Cardiac muscle cell (in vitro differentiated cells and primary cell): ENCODE measurements around the gene NEUROG3. TPM values are rescaled to one million over a fixed set of nuclear protein-coding genes. Genes with fewer than 3 reads are reported as not detected.

Source experiments
- DNase-seq, 2 donors: peaks; one replicate each; pipeline versions ENCODE4 v3.0.0 to v3.0.0-alpha.2; 2010 to 2017; ENCODE audit warnings: low read depth in 1 of 2, low spot score in 1 of 2
- H3K27ac ChIP-seq: fragments of 200-600 bp; sonication (generic); 2 replicates; pipeline ENCODE4 v1.5.1; 2016
- H3K27me3 ChIP-seq: fragments of 200-600 bp; sonication (generic); 2 replicates; pipeline ENCODE4 v1.6.0; 2016; ENCODE audit warnings: control low read depth
- H3K36me3 ChIP-seq: fragments of 200-600 bp; sonication (generic); 2 replicates; pipeline ENCODE4 v1.5.1; 2016; ENCODE audit warnings: control low read depth
- H3K4me1 ChIP-seq: fragments of 200-600 bp; sonication (generic); 2 replicates; pipeline ENCODE4 v1.8.1; 2017; ENCODE audit warnings: low read depth, mild to moderate bottlenecking, mixed run types
- H3K4me3 ChIP-seq: fragments of 200-600 bp; sonication (generic); 2 replicates; pipeline ENCODE4 v1.5.1; 2016; ENCODE audit warnings: mild to moderate bottlenecking
- H3K9me3 ChIP-seq: fragments of 200-600 bp; sonication (generic); 2 replicates; pipeline ENCODE4 v1.5.1; 2017; ENCODE audit warnings: low read depth, mild to moderate bottlenecking, control low read depth
- CTCF ChIP-seq: IDR thresholded peaks from 2 replicates; pipeline ENCODE4 v1.5.1; 2012; ENCODE audit warnings: low read depth, mild to moderate bottlenecking, low read length
- polyA plus RNA-seq: library from polyadenylated mRNA; unstranded; fragments of >200 nt; fragmentation: Nextera tagmentation; extraction: Ambion mirVana; gene quantifications from 2 replicates; pipeline ENCODE4 v1.2.1, GENCODE V29; 2016
- total RNA-seq: library from RNA; depleted of rRNA; stranded (reverse); fragments of >200 nt; gene quantifications from 2 replicates; pipeline ENCODE4 v1.2.3, GENCODE V29; 2016

Gene NEUROG3
- total and polyA plus RNA-seq, 2 experiments from 2014 or later, result not detected

GRCh38 chr10:69584624-69585023 is 11.4 kb upstream of the NEUROG3 start:
- Histone ChIP-seq H3K4me1 (no peaks in the 10 kb centered on the region), H3K4me3 (no peak overlapping the region), H3K9me3 (no peaks in the 10 kb centered on the region), H3K27ac (no peak overlapping the region), H3K27me3 (peaks cover 94% of the 10 kb centered on the region), H3K36me3 (no peaks in the 10 kb centered on the region)
- DNase-seq, result no peak
- no peak for TF ChIP-seq CTCF

- Histone ChIP-seq H3K4me1 (no peaks in the 10 kb centered on the region), H3K36me3 (no peaks in the 10 kb centered on the region), H3K27me3 (peaks cover 100% of the 10 kb centered on the region), H3K27ac (no peak overlapping the region), H3K4me3 (no peak overlapping the region), H3K9me3 (no peaks in the 10 kb centered on the region)
- no peak for DNase-seq
- no peak for TF ChIP-seq CTCF
Observed at GRCh38 chr10:69583106-69583505, 9.9 kb upstream of the NEUROG3 start.

GRCh38 chr10:69580435-69580834 is 7.2 kb upstream of the NEUROG3 start:
- H3K36me3 ChIP-seq, result no peaks in the 10 kb centered on the region
- H3K27ac ChIP-seq, result no peak overlapping the region

GRCh38 chr10:69579464-69580060 is 6.3 kb upstream of the NEUROG3 start:
- TF ChIP-seq CTCF, result no peak
- Histone ChIP-seq H3K4me1 (no peaks in the 10 kb centered on the region), H3K27me3 (peaks cover 100% of the 10 kb centered on the region), H3K27ac (no peak overlapping the region), H3K4me3 (no peak overlapping the region), H3K36me3 (no peaks in the 10 kb centered on the region), H3K9me3 (no peaks in the 10 kb centered on the region)
- DNase-seq, result no peak

More at GRCh38 chr10:69580435-69580834, 7.2 kb upstream of the NEUROG3 start:
- DNase-seq, result no peak
- Histone ChIP-seq H3K4me1 (no peaks in the 10 kb centered on the region), H3K4me3 (no peak overlapping the region), H3K27me3 (peaks cover 100% of the 10 kb centered on the region), H3K9me3 (no peaks in the 10 kb centered on the region)
- TF ChIP-seq CTCF, result no peak

- TF ChIP-seq CTCF, result no peak
- Histone ChIP-seq H3K27me3 (peaks cover 100% of the 10 kb centered on the region), H3K27ac (no peak overlapping the region), H3K9me3 (no peaks in the 10 kb centered on the region), H3K36me3 (no peaks in the 10 kb centered on the region), H3K4me3 (no peak overlapping the region), H3K4me1 (no peaks in the 10 kb centered on the region)
- DNase-seq, result no peak
Observed at GRCh38 chr10:69578508-69578991, 5.3 kb upstream of the NEUROG3 start.
